GM20000 (cell line): ENCODE results near the gene DCST1.

ENCODE experiments used
- DNase-seq: peaks from one replicate; pipeline ENCODE4 v3.0.0; 2012; ENCODE audit warnings: low spot score
- CTCF ChIP-seq: IDR thresholded peaks from 2 replicates; pipeline ENCODE4 v1.5.1; 2012; ENCODE audit warnings: mild to moderate bottlenecking, control low read depth; ENCODE audit errors: extremely low read depth, missing control alignments

DCST1 gene

GRCh38 chr1:155011437-155012025 lies 22.1 kb upstream of the DCST1 start:
- no peak for TF ChIP-seq CTCF
- no peak for DNase-seq

GRCh38 chr1:155012026-155012546 lies 21.5 kb upstream of the DCST1 start:
- no peak for TF ChIP-seq CTCF
- no peak for DNase-seq

- TF ChIP-seq CTCF = no peak
- no peak for DNase-seq
These were observed 20.6 kb upstream of the DCST1 start for GRCh38 chr1:155012776-155013602.

GRCh38 chr1:155013632-155014031 lies 20.0 kb upstream of the DCST1 start:
- DNase-seq = no peak
- TF ChIP-seq CTCF = no peak

- no peak for TF ChIP-seq CTCF
- DNase-seq = no peak
These were observed 18.7 kb upstream of the DCST1 start for GRCh38 chr1:155014709-155015508.

- DNase-seq = no peak
These were observed 17.9 kb upstream of the DCST1 start for GRCh38 chr1:155015527-155016230.

More at GRCh38 chr1:155015527-155016230, 17.9 kb upstream of the DCST1 start:
- no peak for TF ChIP-seq CTCF
